CD4-positive, alpha-beta T cell treated with Interleukin-10 for 1 hour (primary cell): ENCODE results near the gene SORBS1.

Source experiments
- DNase-seq: peaks from one replicate; pipeline ENCODE4 v3.0.0-alpha.2; 2020

Gene SORBS1

DNA sequence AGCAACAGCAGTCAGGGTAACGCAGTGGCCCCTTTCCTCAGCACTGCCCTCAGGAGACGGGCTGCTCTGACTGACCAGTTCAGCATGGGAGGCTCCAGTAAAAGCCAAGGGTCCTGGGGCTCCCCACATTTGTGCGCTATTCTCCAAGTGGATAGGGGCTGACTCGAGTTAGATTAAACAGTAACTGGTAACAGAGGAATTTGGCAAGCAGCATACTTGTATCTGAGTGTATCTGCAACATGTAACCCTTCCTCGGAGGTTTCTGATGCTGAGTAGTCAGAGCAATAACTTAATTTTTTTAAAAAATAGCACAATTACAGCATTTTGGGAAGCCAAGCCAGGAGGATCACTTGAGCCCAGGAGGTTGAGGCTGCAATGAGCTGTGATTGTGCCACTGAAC lies 22.8 kb downstream of the SORBS1 start:
- DNase-seq: no peak

DNA sequence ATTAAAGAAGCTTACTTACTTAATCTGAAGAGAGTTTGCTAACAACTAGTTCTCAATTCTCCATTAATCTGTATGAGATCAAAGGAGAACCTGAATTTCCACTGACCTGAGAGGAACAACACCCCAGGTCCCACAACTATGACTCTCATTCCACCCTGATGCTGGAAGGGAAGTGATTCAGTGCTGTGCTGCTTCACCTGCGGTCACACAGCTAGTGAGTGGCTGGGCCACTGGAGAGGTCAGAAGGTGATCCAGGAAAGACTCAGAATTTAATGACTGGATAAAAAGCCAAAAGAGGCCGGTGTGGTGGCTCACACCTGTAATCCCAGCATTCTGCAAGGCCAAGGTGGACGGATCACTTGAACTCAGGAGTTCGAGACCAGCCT lies 23.6 kb downstream of the SORBS1 start:
- no peak for DNase-seq

DNA sequence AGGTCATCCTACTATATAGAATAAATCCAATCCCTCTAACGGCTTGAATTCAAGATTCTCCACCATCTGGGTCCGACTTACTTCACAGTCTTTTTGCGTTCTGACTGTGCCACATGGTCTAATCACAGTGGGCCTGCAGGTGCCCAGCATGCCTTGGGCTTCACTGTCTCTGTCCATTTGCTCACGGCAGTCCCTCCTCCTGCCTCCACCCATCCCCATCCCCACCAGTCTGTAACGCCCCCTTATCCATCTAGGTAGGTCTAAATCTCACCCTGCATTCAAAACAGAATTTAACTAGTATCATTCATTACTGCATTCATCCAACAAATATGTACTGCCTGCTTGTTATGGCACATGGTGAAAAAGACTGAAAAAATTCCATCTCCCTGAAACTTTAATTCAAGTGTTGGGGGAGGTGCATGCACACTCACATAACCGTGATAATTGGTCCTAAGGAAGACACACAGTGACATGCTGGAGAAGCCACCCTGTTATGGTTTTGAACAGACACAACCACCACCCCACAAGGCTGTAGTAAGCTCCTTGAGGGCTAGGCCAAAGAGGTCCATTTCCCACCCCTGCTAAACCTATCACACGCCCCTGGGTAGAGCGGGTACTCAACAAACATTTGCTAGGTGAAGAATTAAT lies 24.2 kb downstream of the SORBS1 start:
- no peak for DNase-seq

DNA sequence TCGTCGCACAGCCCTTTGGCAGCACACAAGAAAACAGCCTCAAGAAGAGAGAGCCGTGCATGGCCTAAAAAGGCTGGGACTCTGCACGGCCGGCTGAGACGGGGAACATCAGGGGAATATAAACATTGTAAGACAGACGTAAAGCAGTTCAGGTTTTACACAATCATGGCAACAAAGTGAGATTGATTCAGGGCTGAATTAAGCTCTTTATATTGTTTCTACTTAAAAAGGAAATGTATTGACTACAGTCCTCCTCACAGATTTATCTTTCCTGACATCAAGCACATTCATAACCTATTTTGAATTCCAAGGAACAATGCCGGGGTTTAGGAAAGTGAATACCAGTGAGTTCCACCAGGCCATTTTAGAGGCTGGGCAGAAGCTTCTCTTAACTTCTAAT lies 25.2 kb downstream of the SORBS1 start:
- no peak for DNase-seq

DNA sequence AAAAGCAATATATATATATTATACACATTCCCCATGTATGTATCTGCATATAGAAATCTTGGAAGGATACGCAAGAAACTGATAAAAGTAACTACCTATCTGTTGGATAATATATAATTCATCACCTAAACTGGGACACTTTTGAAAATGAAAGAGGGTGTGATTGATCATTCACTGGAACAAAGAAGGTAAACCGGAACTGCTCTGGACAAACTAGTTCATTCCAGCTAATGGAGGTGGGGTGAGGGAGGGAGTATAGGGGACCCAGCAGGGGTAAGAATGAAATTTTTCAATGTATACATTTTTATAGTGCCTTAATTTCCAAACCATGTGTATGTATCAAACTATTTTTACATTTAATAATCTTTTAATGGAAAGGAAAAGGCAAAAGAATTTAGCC lies 25.6 kb downstream of the SORBS1 start:
- no peak for DNase-seq

DNA sequence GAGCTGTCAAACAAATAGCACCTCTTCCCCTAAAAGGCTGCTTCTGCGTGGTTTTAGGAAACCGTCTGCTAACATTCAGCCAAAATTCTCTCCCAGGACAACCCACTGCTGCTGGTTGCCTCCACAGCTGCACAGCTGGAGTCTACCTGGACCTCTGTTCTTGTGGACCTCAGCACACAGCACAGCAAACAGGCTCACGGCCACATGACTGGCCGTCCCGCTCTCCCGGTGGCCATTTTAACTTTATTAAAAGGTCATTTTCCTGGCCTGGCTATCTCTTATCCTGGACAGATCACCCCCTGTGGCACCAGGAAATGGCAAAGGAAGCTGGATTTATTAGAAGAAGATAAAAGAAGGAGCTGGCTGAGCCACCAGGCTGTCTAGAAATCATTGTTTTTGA lies 27.6 kb downstream of the SORBS1 start:
- DNase-seq: no peak

DNA sequence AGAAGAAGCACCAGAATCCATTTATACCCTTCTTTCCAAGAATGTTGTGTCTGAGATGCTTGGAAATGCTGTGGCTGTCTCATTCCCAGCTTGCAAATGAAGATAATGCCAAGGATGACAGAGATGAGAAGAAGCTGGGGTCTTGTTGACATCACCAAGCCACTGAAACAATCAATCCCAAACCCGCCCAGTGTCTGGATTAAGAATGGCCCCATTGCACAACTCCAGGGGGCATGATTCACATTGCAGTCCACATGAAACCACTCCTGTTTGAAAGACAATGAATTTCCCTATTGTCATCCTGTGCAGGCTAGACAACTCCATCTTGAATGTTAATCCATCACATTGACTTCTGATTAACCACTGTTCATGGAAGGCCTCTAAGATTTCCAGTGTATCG lies 28.6 kb downstream of the SORBS1 start:
- DNase-seq: no peak

DNA sequence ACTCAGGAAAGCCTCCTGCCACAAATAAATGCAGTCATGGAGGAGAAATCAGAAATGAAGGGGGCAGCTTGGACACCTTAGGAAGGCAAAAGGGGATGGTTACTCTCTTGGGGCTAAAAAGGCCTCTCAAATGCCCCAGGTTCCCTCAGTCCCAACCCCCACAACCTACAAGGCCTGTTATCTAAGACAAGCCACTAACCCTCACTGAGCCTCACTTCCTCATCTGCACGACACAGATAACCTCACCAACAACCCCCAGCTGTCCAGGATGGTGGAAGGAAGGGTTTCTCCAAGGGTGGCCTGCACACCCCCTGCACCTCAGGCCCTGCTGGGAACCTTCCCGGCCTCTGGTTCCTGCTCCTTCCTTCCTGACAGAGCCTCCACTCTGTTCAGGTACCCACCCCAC lies 29.2 kb downstream of the SORBS1 start:
- DNase-seq: no peak

DNA sequence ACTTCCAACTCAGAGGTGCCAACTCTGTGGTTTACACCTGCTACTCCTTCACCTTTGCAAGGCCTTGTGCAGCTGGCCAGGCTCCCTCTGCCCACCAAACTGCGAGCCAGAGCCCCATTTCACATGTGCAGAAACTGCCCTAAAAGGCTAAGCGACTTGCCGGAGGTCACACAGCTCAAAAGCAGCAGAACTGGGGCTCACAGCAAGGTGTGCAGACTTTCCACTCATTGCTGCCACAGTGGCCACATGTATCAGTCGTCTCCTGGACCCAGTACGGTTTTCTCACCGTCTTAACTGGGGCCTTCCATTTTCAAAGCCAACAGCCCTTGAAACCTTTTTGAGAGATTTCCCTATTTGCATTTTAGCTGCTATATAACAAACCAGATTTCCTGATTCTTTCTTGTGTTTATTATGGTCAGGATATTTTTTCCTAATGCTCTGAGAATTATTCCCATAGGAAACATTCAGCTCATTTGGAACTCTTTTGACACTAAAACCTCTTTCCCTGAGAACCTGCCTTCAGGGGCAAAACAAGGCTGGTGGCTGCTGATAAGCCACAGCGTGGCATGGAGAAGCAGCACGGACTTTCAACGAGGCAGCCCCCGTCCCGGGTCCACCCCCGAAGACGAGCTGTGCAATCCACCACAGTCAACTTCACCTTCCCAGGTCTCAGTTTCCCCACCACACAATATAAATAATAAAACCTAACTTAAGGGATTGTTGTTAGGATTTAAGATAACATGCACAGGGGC lies 29.9 kb downstream of the SORBS1 start:
- DNase-seq: no peak

DNA sequence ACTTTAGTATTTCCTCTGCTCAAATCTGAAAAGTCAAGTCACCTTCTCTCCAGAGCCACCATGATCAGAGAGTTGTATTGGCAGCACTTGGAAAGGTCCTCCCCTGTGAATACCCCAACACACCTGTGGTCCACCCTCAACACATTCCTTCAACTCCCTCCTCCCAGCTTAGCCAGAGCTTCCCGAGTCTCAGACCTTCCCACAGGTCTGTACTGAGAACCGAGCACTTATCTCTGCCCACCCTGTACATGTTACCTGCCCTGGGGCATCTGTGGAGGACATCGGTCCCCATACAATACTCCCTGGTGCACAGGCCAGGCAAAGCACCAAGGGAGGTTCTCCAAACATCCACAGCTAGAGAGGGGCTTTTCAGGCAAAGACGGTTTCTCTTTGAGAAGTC lies 30.6 kb downstream of the SORBS1 start:
- DNase-seq: no peak

DNA sequence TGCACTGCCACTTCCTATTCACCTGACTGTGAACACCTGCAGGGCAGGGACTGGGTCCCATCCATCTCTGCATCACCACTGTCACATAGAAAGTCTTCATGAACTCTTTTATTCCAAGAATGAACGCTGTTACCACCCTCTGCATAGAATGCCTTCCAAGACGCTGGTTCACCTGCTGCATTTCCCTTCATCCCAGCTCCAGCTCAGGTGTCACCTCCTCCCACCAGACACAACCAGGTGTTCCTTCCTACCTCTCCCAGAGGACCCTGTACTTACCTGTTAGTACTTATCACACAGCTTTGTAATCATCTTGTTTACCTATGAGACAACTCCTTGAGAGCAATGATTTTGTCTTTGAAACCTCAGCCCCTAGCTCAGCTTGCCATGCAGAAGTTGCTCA lies 31.1 kb downstream of the SORBS1 start:
- DNase-seq: no peak

DNA sequence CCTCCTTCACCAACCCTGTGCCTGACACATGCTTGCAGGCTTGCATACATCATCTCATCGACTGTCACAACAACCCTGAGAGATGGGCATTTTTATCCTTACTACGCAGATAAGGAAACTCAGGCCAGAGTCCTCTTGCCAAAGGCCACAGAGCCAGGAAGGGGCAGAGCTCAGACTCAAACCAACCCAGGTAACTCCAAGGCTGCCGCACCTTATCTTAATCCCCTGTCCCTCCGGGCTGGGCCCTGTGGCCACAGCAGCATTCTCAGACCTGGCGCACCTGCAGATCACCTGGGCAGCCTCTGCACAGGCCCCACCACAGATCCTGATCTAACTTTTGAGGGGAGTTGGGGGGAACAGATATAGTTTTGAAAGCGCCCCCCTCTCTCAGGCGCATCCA lies 35.1 kb downstream of the SORBS1 start:
- no peak for DNase-seq

DNA sequence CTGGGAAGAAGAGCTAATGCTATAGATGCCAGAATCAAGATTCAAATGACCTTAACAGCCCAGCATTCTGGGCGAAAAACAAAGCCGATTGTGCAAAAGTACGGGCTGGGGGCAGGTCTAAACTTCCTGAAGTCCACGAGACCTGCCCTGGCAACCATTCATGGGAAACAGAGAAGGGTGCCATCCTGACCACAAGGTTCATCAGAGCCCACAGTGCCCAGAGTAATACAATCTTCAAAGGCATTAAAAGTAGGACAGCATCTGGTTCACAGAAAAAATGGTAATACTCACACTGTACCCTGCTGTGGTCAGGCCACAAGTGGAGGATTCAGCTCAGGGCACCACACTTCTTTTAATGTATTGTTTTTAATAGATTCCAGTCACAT lies 36.1 kb downstream of the SORBS1 start:
- no peak for DNase-seq

DNA sequence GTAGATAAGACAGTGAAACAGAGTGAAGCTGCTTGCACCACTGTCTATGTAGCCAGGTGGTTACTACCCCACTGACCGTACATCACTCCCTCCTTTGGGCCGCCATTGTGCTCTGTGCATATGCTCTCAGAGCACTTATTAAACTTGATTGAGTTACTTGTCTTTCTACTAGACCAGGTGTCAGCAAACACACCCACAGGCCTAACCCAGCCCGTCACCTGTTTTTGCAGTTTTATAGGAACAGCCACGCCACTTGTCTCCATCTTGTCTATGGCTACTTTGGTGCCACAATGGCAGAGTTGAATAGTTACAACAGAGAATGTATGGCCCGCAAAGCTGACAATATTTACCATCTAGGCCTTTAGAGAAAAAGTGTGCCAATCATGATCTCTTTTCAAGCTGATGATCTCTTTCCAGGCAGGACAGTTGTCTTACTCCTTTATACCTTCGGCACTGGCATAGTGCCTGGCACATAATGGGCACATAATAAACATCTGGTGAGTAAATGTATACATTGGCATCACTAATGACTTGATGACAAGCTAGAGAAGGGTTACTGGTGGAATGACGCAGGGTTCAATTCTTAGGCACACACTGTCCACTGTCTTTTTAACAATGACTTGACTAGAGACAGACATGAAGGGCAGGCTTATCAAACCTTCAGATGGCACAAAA lies 36.7 kb downstream of the SORBS1 start:
- no peak for DNase-seq

DNA sequence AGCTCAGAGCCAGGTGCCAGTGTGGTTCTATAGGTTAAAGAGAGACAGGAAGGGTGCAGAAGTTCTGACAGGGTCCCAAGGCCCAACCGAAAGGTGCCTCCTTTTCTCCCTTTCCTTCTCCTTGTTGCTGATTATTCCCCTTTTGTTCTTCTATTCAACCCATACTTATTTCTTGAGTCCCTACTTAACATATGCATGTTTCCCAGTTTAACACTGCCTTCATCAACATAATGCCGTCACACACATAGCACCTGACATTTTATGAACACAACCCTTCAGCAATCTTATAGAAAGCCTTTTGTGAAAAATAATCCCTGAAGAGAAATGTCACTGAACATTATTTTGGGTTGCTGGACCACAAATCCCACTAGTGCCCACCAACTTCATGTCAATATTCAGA lies 39.1 kb downstream of the SORBS1 start:
- DNase-seq: no peak

DNA sequence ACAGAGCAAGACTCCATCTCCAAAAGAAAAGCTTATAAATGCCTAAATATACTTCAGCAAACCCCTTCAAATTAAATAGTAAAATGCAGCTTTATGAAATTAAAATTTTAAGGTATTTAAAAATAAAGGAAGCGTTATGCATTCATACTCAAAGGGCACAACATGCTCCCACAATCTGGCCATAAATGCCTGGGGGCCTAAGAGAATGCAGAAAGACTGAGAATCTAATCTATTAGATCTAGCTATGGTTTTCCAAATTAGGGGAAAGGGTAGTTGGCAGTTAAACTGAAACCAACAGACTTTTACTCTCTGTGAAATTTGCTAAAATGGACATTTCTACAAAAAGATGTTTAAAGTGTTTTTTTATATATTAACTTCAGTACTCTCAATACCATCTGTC lies 40.6 kb downstream of the SORBS1 start:
- DNase-seq: no peak

DNA sequence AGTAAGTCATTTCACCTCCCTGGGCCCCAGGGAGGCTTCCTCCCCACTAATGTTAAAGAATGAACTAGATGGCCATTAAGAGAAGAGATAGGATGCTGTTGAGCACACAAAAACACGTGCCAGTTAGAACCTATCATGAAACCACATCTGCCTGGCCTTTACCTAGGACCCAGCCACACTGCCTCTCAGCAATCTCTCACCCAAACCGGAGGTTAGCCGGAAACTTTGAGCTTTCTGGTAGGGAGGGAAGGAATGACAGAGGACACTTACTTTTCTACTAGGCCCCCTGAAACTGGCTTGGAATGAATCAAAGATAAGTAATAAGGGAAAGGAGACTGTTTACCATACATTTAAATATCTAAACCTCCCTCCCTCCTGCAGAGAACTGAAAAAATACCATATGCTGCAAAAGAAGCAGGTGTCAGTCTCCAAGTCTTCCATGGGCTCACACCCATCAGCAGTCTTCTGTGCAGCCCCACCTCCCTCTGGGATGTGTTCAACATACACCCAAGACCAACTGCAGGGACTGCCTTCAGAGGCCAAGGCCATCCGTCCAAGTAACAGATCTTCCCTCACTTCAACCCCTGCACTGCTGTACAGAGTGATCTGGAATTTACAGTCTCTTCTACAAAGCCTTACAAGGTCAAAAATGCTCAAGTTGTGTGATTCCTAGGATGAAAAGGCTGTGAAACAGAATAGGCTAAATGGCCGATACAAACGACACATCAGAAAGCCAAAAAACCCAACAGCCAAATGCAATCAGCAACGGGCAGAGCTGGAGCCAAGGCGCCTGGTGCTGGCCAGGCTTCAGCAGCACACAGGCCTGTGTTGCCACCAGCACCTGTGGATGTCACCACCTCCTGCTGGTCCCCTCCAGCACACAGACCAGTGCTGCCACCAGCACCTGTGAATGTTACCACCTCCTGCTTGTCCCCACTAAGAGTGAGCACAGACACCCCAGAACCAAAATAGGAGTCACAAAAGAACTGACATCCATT lies 42.4 kb downstream of the SORBS1 start:
- DNase-seq: no peak

DNA sequence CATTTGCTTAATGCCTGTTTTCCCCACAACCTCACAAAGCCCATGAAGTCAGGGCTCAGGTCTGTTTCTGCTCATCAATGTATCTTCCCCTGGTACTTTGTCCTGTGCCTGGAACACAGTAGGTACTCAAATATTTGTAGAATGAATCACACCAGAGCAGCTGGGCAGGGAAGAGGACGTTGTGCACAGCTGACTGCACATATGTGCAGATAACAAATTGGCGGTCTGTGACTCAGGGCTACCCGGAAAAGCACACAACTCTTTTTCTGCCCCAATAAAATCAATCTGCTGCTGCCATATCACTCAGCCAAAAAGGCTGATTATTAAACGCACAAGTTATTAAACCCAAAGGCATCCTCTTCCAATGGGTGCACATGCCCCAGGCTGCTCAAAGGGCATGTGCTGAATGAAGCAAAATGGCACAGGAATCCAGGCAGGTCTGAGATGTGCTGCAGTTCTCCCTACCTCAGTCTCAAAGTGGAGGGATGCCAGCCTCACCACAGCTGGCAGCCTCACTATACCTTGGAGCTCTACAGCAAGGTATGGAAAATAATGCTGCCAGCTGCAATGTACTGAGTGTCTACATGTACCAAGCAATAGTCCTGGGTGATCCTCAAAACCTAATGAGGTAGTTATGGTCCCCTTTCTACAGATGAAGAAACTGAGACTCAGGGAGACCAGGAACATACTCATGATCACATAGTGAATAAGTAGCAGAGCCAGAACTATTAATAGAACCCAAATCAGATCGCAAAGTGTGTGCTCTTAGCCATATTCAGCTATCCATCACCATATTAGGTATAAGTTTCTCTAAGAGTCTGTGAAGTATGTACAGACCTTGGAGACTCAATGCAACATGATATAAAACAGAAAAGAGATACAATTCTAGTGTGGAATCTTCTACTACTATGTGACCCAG lies 43.4 kb downstream of the SORBS1 start:
- no peak for DNase-seq

DNA sequence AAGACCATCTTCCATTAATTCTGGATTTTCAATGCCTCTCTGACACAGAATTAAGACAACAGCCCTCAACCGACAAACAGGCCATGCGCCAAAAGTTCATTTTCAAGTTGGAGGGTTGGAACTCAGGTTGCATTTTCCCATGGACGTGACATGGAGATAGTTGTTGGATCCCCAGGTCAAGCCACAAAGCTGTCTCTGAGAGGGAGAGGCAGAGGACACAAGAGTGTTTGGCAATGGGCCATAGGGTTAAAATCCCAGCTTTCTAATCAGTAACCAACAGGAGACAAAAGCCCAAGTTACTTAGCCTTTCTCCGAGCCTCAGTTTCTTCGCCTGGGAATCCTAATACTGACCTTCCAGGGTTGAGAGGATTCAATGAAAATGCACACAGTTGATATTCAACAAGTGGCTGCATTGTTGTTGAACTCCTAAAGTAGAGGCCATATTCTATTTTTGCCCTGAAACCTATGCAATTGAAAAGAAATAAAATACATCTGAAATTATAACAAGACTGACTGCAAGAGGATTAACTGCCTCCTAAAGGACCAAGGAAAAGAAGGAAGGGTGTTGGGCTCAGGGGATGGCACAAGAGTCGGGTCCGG lies 44.3 kb downstream of the SORBS1 start:
- no peak for DNase-seq

DNA sequence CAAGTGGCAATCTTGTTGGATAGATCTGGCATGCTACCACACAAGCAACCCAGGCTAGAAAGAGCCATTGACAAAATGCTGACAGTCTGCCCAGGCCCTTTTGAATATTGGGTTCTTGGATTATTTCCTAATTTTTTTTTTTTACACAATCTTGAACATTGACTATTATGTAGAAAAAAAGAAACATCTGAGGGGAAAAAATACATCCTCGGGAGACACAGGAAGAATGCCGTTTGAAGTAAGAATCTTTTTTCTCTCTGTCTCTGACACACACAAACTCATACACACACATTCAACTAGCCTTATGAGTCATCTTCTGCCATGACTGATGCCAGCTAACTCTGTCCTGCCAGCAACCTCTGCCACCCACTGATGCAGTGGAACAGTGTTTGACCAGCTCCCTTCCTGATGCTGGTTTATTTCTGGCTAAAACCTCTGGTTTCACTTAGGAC lies 47.2 kb downstream of the SORBS1 start:
- no peak for DNase-seq

DNA sequence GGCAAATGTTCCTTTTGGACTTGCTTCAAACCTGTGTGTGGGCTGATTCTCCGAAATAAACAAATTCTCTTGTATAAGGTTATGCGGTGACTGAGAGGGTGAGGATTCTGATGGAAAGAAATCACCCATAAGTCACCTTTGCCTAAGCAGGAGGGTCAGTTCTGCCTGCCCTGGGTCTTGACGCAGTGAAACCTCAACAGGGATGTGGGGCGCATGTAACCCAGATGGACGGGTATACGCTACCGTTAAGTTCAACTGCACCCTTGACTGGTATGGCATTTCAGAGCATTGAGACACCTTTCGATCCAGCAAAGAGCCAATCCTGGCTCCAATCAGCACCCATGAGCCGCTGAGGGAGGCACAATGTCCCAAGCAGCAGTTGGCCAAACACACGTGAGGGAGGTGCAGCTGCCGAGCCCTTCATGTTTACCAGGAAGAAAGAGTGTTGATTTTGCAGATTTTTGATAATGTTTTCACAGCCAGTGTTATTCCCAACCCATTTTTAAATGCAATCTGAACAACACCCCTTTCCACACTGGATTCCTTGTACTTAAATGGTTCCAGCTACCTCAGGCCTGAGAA lies 48.1 kb downstream of the SORBS1 start:
- DNase-seq: no peak
